ENCODE measurements around the gene GDA.

Gene GDA

DNA sequence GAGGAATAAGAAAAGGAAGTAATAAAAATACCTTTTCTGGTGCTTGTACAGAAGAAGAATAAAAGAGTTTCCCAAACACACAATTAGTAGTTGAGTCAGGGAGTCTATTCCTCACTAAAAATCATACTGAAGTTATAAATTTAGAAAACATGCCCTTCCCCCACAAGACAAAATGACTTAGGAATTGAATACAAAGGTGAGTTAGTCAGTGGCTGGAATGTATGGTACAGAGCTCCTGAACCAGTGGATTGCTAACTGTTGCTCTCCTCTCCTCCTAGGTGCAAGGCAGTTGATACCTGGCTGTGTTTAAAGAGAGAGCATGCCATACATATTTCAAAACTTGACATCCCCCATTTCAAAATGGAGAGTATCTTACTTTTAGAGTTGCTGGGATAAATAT, 1.9 kb downstream of the GDA start:
- DNase-seq = no peak

DNA sequence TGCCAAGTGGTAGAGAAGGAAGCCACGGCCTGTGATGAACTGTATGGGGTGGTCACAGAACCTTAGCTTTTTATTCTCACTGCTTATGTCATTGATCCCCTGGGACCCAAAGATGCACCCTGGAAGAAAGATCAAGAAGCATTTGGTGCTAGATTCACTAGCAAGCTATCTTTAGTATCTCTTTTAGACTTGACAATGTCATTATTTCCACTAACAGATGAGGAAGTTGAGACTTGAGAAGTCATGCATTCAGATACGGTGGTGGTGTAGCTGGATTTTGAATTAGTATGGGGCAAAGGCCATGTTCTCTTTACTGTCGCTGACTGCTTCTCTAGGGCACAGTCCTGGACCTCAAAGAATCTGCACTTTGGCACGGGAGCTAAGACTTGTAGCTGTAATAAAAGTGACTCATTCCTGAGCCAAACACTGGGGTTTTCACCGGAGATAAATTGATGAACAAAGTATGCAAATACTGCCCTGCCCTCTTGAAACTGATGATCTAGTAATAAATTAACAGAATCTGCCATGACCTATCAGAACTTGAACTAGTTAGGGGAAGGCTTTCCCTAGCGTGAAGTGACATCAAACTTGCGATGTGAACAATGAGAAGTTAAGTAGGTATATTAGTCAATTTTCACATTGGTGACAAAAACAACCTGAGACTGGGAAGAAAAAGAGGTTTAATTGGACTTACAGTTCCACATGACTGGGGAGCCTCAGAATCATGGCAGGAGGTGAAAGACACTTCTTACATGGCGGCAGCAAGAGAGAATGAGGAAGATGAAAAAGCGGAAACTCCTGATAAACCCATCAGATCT, 5.4 kb downstream of the GDA start:
- DNase-seq = no peak

DNA sequence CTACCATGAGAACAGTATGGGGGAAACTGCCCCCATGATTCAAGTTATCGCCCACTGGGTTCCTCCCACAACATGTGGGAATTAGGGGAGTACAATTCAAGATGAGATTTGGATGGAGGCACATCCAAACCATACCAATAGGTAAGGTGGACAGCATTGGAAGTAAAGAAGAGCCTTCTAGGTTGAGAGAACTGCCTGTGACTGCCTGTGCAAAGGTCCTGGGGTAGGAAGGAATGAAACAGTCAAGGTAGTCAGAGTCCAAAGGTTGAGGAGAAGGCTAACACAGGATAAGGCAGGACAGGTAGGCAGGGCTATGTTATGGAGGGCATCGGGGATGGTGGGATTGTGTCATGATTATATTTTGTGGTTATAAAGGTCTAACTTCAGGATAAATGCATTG, 6.1 kb downstream of the GDA start:
- DNase-seq = no peak

DNA sequence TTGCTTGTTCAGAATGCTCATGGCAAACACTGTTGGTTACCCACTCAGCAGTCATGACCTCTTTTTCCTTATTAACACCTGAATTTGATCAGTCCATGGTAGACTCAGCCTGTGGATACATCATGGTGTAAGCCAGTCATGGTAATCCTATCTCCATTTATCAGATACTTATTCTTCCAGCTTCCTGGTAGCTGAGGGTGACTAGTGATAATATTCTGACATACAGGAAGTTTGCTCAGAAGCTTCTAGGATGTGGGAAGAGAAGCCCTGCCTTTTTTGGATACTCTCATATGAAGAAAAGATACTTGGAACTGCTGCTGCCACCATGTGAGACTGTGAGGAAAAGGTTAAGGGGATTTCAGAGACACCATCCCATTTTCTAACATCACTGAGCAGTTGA, 7.3 kb downstream of the GDA start:
- DNase-seq = no peak

DNA sequence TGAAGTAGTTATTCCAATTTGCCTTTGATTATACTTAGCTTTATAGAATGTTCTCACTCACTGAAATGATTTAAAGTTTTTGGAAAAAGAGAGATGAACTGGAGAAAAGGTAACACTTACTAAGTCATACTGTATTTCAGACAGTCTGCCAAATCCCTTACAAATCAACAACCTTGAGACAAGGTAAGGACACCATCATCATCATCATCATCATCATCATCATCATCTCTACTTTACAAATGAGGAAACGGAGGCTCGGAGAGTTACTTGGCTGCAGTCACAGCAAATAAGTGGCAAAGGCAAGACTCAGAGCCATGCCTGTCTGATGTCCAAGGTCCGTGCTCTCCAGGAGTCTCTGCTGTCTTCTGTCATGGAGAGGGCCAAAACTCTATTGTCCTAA, 9.4 kb downstream of the GDA start:
- no peak for DNase-seq

DNA sequence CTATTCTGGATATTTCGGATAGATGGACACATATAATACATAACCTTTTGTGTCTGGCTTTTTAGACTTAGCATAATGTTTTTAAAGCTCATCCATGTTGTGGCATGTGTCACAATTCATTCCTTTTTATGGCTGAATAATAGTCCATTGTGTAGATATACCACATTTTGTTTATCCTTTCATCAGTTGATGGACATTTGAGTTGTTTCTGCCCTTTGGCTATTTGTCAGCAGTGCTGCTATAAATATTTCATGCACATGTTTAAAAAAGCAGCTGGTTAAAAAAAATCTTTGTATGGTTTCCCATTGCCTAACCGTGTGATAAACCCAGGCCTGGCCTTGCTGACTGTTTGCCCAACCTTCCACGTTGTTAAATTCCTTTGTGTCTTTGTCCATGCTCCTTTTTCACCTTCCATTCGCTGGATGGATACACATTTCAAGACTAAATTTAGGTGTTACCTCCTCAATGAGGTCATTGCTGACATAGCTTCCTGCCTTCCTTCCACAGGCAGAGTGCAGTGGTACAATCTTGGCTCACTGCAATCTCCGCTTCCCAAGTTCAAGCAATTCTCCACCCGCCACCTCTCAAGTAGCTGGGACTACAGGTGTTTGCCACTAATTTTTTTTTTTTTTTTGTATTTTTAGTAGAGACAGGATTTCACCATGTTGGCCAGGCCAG, 11.3 kb downstream of the GDA start:
- DNase-seq = no peak

DNA sequence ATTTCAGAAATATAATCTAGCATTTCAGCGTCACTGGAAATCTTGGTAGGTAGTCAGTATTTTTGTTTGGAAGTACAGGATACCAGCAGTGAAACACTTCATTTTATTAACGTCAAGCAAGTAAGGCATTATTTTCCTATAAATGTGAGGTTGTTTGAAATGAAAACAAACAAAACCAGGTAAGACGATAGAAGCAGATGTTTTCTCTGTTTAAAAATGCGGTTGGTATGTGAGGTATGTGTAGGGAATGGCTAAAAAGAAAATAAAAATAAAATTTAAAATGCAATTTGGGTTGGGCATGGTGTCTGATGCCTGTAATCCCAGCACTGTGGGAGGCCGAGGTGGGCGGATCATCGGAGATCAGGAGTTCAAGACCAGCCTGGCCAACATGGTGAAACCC, 16.1 kb downstream of the GDA start:
- no peak for DNase-seq

DNA sequence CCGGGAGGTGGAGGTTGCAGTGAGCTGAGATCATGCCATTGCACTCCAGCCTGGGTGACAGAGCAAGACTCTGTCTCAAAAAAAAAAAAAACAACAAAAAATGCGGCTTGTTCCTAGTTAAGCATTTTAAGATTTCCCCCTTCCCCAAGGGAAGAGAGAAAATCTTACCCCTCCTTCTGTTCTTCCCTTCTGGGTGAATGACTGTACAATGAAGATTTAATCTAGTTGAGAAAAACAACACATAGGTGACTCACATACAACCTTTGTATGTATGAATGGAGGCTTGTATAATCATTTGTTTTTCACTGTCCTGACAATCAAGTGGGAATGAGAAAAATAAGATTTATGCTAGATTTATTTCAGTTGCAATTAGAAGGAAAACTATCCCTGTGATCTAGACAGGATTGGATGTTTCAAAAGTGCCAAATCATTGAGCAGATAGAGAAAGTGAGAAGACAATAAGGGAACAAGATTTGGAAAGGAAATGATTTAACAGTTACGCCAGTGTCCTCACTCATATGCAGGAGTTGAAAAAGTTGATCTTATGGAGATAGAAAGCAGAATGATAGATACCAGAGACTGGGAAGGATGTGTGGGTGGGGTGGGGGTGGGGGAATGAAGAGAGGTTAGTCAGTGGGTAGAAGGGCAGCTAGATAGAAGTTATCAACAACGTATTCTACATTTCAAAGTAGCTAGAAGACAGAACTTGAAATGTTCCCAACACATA, 16.7 kb downstream of the GDA start:
- DNase-seq = no peak

DNA sequence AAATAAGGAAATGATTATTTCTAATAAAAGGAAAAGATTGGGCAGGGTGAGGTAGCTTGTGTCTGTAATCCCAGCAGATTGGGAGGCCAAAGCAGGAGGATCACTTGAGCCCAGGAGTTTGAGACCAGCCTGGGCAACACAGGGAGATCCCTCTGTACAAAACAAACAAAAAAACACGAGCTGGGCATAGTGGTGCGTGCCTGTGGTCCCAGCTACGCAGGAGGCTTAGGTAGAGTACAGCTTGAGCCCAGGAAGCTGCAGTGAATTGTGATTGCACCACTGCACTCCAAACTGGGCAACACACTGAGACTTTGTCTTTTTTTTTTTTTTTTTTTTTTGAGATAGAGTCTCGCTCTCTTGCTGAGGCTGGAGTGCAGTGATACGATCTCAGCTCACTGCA, 18.8 kb downstream of the GDA start:
- no peak for DNase-seq

DNA sequence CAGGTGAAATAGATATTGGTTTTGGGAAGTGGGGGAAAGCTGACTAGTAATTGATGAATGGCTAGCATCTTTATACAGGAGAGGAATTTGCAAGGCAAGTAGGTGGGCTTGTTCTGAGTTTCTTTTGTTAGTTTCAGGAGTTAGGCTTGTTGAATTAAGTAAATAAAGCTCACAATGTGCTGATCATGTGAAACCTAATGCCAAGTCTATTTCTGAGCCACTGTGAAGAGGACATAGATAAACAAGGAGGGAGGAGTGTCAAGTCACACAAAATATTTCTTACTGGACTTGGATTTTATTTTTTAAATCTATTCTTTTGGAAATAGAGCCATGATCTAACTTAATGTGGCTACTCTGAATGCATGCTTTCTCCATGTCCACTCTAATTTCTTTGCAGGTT, 19.9 kb downstream of the GDA start:
- no peak for DNase-seq

DNA sequence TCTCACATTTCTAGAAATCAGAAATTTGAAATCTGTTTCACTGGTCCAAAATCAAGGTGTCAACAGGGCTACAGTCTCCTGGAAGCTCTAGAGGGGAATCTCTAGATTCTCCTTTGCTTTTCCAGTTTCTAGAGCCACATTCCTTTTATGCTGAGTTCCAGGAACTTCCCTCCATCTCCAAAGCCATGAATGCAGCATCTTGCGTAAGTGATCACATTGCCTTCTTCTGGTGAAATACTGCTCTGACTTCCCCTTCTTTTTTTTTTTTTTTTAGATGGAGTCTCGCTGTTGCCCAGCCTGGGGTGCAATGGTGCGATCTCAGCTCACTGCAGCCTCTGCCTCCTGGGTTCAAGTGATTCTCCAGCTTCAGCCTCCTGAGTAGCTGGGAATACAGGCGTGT, 23.8 kb downstream of the GDA start:
- DNase-seq = no peak

DNA sequence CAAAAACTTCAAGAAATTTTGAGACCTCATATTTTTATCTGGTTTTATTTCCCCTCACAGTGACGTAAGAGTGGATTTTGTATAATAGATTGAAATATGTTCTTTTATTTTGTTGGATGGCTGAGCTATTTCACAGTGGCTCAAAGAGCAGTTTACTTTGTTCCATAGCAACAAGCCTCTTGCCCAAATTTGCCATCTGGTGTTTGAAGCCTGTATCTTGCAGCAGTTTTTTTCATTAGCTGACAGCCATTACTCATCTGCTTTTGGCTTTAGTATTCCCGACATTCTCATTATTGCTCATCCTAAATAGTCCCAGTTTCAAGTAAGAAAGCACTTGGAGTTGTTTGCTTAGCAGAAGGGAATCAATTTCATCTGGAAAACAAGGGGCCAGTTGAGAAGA, 36.3 kb downstream of the GDA start:
- no peak for DNase-seq

DNA sequence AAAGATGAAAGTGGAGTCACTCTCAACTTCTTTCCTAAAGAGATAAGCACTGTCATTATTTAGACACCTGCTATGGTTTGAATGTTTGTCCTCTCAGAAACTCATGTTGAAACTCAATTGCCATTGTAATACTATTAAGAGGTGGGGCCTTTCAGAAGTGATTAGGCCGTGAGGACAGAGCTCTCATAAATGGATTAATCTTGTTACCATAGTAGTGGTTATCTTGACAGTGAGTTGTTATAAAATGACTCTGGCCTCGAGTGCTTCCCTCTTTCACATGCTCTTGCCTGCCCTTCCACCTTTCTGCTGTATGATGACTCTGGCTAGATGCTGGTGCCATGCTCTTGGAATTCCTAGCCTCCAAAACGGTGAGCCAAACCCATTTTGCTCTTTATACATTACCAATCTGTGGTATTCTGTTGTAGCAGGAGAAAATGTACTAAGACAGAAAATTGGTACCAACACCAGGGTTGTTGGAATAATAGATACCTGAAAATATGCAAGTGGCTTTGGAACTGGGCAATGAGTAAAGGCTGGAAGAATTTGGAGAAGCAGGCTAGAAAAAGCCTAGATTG, 38.0 kb downstream of the GDA start:
- DNase-seq = no peak

DNA sequence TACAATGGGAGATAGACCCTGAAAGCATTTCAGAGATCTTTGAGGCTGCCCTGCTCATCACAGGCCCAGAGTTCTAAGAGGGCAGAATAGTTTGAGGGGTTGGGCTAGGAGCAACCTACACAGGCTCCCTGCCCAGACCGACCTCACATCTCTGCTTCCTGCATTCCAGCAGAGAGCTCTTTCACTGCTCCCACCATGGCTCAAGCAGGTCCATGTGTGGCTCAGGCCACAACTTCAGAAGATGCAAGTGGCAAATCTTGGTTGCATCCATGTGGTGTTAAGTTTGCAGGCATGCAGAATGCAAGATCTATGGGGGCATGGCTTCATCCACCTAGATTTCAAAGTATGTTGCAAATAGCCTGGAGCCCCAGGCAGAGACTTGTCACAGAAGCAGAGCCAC, 39.0 kb downstream of the GDA start:
- no peak for DNase-seq

DNA sequence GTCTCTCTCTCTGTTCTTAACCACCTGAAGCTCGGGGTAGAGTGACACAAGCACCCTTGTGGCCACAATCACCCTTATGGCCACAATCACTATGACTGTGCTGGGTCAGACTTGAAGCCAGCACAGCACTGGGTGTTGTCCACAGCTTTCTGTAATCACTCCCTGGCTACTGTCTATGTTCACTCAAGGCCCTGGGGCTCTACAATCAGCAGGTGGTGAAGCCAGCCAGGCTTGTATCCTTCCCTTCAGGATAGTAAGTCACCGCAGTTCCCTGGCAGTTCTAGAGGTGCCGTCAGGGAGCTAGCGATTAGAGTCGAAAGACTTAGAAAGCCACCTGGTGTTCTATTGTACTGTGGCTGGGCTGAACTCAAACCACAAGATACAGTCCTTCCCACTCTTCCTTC, 44.2 kb downstream of the GDA start:
- DNase-seq = no peak

DNA sequence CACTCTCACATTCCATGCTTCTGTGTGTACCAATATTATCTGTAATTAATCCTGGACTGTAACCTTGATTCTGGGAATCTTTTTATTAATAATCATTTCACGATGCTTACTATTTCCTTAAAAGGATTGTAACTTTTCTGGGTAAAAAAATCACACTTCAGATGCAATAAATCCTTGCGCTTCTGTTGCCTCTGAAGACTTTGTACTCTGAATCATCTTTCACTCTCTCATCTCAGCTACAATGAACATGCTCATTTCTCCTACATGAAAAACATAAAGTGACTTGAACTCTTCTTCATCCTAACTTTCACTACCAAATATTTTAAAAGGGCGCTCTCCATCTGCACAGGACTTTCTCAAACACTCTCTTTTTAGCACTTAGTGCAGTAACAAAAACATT, 50.0 kb downstream of the GDA start:
- no peak for DNase-seq

DNA sequence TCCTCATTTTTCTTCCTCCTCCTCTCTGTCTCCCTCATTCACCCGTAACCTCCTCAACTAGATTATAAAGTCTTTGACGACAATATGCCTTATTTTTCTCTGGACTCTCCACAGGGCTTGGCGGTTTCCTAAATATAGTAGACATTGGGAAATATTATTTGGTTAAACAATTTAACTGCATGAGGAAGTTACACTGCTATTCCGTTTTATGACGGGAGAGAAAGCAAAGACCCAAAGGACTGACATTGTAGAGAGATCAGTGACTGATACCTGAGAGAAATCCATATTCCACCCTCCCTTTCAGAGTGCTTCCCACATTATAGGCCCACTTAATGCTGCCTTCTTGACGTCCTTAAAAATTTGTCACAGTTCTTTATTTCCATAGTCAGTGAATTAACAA, 51.2 kb downstream of the GDA start:
- DNase-seq = no peak

DNA sequence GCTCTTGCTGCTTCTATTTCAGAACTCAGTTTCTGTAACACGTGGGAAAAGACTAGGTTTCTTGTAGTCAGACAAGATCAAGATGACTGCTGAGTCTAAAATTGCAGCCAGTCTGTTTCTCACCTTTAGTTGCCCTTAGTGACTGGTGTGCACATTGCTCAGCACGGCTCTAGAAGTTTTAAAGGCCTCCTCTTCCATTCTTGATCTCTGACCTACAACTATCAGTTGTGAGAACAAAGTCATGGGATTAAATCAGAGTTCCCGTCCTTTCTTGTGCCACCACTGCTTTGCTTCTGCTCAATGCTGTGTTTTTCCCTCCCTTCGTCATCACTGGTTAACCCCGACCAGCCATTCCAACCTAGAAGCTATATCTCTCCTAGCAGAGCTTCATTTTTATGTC, 52.8 kb downstream of the GDA start:
- no peak for DNase-seq

DNA sequence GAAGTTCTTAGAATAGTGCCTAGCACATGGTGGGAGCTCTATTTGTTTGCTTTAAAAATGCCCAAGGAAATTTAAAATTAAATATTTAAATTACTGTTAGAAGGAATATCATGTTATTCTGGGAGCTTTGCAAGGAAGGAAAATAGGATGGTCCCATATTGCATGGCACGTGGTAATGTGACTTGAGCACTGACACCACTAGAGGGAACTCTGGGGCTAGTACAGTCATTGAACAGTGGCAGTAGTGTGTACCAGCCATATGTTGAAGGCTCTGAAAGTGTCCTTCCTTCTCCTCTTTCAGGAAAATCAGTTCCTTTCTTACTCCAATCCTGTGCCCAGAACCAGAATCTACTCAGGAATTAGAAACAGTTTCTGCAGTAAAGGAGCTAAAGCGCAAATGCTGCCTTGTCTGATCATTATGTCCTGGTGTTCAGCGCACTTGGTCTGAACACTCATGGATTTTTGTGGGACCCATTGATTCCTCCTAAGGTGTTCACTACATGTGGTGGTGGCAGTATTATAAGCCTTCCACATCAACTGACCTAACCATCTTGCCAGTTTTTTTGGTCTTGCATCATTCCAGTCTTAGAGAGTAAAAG, 54.1 kb downstream of the GDA start:
- DNase-seq = no peak

DNA sequence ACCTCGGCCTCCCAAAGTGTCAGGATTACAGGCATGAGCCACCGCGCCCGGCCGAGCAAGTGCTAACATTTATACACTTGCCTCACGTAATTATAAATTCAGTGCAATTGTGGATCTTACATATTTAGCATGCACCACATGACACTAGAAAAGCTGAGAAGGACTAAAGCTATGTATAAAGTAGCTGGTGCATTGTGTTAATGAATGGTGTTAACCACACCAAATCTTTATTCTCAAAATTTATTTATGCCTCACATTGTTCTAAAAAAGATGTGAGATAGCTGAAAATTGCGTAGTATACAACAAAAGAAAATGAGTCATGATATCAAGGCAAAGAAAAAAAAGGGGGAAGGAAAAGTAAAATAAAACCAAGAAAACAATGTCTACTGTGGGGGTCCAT, 54.8 kb downstream of the GDA start:
- DNase-seq = no peak

DNA sequence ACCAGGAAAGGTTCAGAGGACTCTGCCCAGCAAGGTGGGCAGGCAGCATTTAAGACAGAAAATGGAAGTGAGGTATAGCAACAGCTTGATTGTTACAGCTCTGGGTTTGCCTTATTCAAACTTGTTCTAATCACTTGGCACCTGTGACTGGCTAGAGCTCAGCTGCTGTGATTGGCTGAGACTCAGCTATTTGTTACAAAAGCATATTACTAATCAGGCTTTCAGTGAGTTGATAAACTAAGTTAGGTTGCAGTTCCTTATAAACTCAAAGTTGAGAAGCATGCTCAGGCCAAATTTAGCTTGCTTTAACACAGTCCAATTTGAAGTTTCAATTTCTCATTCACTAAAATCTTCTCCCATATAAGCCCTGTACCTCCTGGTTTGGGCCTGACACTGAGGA, 56.3 kb downstream of the GDA start:
- no peak for DNase-seq

DNA sequence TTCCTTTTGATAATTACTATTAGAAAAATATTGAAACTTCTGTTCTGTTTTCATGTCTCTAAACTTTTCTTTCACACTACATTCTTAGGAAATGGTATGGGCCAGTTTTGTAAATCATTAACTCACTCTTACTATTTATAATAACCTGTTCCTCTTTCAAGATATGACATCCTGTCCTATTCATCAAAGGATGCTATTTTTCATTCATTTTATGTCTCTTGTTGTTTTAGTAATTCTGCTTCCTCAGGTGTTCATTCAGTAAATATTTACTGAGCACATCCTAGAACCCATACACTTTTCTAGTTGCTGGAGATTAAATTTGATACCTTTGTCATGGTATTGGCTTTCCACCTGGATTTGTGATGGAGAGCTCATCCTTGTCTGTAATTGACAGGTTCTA, 58.0 kb downstream of the GDA start:
- DNase-seq = no peak

DNA sequence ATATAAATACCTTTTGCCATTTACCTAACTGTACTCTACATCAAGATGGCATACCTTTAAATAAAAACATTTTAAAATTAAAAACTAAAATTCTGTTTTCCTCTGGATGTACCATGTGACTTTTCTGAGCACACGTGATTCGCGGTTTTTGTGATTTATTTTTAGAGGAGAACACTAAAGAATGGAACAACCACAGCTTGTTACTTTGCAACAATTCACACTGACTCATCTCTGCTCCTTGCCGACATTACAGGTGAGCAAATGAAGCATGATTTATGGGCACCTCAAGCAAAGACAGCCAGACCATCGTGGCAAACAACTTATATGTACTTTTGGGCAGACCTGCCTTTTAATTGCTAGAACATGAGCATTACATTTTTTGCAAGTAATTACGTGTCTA, 61.3 kb downstream of the GDA start:
- DNase-seq = no peak

DNA sequence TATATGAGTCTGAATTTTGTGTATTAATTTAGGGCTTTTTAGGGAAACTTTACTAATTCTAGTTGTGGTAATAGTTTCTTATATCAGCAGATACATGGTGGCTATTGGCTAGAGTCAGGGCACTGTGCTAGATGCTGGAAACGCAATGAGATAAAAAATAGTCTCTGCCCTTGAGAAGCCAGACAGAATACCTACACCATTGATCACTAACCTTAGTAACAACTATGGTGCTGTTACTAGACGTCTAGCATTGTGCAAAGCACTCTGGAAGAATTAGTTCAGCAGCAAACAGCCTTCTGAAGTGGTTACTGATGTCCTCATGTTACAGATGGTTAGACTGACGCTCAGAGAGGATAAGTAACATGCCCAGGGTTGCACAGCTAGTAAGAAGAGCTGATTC, 61.8 kb downstream of the GDA start:
- DNase-seq = no peak

Data from NCI-H1048 (cell line).